ENCODE measurements around the gene BACH2. TPM values are rescaled to one million over a fixed set of nuclear protein-coding genes. Genes with fewer than 3 reads are reported as not detected.

The BACH2 gene
- total and polyA plus RNA-seq, 4 donors: 11.0 to 16.7 (median 12.9) TPM

DNA sequence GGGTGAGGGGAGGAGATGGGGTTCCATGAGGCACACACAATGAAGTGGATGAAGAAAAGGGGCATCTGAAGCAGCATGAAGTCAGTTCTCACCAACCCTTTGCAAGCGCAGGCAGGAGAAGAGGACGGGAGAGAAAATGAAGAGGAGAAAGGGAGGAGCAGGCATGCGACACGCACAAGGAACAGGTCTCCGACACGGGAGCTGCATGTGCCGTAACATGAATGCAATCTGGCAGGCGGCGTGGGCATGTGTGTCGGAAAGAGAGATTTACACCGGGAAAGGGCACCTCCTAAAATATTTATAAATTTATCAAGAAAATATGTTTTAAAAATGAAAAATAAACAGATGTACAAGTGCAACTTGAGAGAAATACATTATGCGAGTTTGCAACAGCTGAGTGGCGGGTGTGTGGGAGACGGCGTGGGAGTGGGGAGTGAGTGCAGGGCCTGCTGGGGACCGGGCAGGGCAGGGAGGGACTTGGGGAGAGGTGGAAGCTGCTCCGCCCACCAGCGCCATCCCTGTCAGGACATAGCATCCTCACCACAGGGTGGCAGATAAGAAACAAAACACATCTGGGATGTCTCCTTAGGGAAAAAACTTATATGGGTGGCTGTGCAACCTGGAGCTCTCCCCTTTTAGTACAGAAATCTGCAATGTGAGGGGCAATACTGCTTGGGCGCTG is 361.8 kb downstream of the BACH2 start:
- Histone ChIP-seq H3K36me3 (ENCODE audit: control insufficient read depth, insufficient read depth, low read length) (peaks cover 20% of the 10 kb centered on the region), H3K27ac (ENCODE audit: low read depth, low read length) (no peak overlapping the region), H3K9me3 (ENCODE audit: control insufficient read depth, insufficient read depth, low read length) (no peaks in the 10 kb centered on the region), H3K4me1 (ENCODE audit: control insufficient read depth, insufficient read depth, low read length) (no peaks in the 10 kb centered on the region), H3K4me3 (ENCODE audit: low read depth, low read length) (no peak overlapping the region), H3K27me3 (ENCODE audit: control insufficient read depth, insufficient read depth, low read length) (no peaks in the 10 kb centered on the region)
- DNase-seq (ENCODE audit: low read depth in 4 of 6, low spot score in 6 of 6): no peak
- 90% methylated on average over 9 of the region's 19 CpGs for WGBS (ENCODE audit: insufficient coverage)

DNA sequence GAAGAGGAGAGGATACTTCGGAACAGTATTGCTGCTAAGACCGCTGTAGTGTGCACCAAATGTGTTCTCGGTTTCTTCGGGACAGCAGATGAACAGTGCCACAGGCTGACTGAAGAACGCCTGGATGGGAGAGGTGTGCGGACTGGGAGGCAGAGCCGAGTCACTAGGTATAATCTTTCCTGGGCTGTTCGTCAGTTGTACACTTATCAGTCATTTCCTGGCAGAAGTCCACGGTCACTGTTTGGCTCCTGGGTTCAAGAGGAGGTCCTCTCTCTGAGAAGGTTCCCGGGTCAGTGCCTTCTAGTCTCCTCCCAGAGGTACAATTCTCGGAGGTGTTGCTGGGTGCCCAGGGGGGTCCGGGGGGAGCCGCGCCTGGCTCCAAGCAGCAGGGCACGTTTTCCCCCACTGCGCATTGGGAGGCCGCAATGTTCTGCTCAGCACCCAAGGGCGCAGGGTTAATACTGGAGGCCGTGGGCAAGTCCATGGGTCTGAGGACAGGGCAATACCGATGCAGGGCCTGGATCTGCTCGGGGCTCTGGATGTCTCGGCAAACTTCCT is 364.3 kb downstream of the BACH2 start:
- Histone ChIP-seq H3K4me3 (ENCODE audit: low read depth, low read length) (no peak overlapping the region), H3K27ac (ENCODE audit: low read depth, low read length) (no peak overlapping the region), H3K36me3 (ENCODE audit: control insufficient read depth, insufficient read depth, low read length) (peaks cover 20% of the 10 kb centered on the region), H3K9me3 (ENCODE audit: control insufficient read depth, insufficient read depth, low read length) (no peaks in the 10 kb centered on the region), H3K4me1 (ENCODE audit: control insufficient read depth, insufficient read depth, low read length) (no peaks in the 10 kb centered on the region), H3K27me3 (ENCODE audit: control insufficient read depth, insufficient read depth, low read length) (no peaks in the 10 kb centered on the region)
- no peak for DNase-seq (ENCODE audit: low read depth in 4 of 6, low spot score in 6 of 6)
- 97% methylated on average over 22 of the region's 22 CpGs for WGBS (ENCODE audit: insufficient coverage)

DNA sequence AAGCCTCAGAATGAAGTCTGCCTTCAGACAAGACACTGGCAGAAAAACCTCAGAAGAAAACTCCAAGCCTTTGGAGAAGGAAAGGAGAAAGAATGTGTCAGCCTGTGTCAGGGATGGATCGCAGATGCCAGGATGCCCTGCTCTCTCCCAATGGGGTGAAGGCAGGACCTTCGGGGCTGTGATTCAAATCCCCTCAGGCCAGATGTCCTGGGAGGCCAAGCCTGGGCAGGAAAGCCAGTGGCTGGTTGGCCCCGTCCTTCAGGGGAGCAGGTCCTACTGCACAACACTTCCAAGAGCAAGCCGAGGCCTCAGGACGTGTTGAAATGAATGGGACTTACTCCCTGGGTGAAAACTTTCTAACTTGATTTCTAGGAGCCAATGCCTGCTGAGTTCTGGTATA is 365.9 kb downstream of the BACH2 start:
- peaks cover 20% of the 10 kb centered on the region for H3K36me3 ChIP-seq (ENCODE audit: control insufficient read depth, insufficient read depth, low read length)
- DNase-seq (ENCODE audit: low read depth in 4 of 6, low spot score in 6 of 6): no peak
- H3K27me3 ChIP-seq (ENCODE audit: control insufficient read depth, insufficient read depth, low read length): no peaks in the 10 kb centered on the region
- H3K27ac ChIP-seq (ENCODE audit: low read depth, low read length): no peak overlapping the region
- no peaks in the 10 kb centered on the region for H3K9me3 ChIP-seq (ENCODE audit: control insufficient read depth, insufficient read depth, low read length)
- no peak overlapping the region for H3K4me3 ChIP-seq (ENCODE audit: low read depth, low read length)
- H3K4me1 ChIP-seq (ENCODE audit: control insufficient read depth, insufficient read depth, low read length): no peaks in the 10 kb centered on the region
- 97% methylated on average over 4 of the region's 5 CpGs for WGBS (ENCODE audit: insufficient coverage)

DNA sequence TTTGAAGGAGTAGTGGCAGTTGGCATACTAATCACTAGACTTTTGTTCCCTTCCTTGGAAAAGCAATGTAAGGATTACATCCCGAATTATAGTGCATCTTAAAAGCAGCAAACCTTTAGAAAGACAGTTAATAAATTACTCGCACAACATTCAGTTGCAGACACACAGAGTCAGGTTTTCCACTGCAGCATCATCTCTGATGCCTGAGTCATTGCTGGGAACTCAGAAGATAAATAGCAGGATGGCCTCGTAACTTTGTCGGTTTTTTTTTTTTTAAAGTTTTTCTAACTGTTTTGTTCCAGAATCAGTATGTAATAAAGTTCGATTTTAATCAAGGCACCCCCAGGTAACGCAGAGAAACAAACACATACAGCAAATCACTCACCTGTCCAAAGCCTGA is 368.0 kb downstream of the BACH2 start:
- Histone ChIP-seq H3K9me3 (ENCODE audit: control insufficient read depth, insufficient read depth, low read length) (no peaks in the 10 kb centered on the region), H3K27me3 (ENCODE audit: control insufficient read depth, insufficient read depth, low read length) (no peaks in the 10 kb centered on the region), H3K4me1 (ENCODE audit: control insufficient read depth, insufficient read depth, low read length) (no peaks in the 10 kb centered on the region), H3K4me3 (ENCODE audit: low read depth, low read length) (no peak overlapping the region), H3K36me3 (ENCODE audit: control insufficient read depth, insufficient read depth, low read length) (peaks cover 13% of the 10 kb centered on the region), H3K27ac (ENCODE audit: low read depth, low read length) (peak overlapping the region; percentile 18)
- 72% methylated on average over 2 of the region's 6 CpGs for WGBS (ENCODE audit: insufficient coverage)
- DNase-seq (ENCODE audit: low read depth in 4 of 6, low spot score in 6 of 6): peak in 1 of 6 donors; percentile 16

DNA sequence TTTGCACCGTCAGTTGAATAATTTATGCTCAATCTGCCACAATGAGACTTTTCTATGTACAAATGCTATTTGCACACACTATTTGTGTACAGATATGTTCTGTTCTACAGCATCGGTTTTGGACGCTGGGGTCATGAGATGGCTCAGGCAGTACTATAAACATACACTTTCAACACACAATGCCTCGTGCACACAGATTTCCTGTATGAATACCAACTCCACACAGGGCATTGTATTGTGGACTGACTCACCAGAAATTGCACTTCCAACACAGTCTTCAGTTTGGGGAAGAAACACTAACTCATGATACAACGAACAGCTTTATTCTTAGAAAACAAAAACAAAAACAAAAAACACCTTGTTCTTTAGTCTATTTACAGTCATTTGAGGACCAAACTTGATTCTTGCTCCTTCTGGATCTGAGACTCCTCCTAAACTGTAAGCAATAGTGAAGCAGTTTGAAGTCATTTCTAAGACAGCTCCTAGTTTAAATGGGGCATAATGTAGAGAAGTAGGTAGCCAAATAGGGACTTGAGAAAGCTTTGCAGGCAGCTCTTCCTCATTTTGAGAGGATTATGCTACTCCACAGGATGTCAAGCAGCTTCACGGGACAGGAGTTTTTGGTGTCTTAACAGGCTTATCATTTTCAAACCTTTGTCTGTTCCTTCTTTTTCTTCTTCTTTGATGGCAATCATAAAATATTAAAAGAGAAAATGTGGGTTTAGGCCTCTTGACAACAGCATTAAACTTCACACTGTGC is 368.7 kb downstream of the BACH2 start:
- no peak overlapping the region for H3K4me3 ChIP-seq (ENCODE audit: low read depth, low read length)
- no peaks in the 10 kb centered on the region for H3K27me3 ChIP-seq (ENCODE audit: control insufficient read depth, insufficient read depth, low read length)
- peak overlapping the region; percentile 18 for H3K27ac ChIP-seq (ENCODE audit: low read depth, low read length)
- H3K4me1 ChIP-seq (ENCODE audit: control insufficient read depth, insufficient read depth, low read length): no peaks in the 10 kb centered on the region
- no peaks in the 10 kb centered on the region for H3K9me3 ChIP-seq (ENCODE audit: control insufficient read depth, insufficient read depth, low read length)
- H3K36me3 ChIP-seq (ENCODE audit: control insufficient read depth, insufficient read depth, low read length): peaks cover 12% of the 10 kb centered on the region
- 33% methylated on average over 3 of the region's 6 CpGs for WGBS (ENCODE audit: insufficient coverage)
- DNase-seq (ENCODE audit: low read depth in 4 of 6, low spot score in 6 of 6): no peak

DNA sequence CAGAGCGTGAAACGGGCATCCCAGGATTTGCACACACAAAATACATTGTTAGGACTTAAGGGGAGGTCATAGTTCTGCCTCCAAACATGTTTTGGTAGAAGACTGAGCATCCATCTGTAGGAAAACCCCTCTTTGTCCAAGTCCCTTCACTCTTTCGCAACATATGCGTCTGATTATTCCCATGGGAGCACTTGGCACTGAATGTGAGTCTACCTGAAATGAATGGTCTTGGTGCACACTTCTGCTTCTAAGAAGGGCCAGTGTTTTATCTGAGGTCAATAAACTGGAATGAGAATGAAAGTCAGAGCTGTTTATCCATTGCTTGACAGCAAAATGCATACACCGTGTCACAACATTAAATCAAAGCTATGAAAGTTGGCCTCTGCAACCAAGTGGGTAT is 369.4 kb downstream of the BACH2 start:
- Histone ChIP-seq H3K27me3 (ENCODE audit: control insufficient read depth, insufficient read depth, low read length) (no peaks in the 10 kb centered on the region), H3K4me1 (ENCODE audit: control insufficient read depth, insufficient read depth, low read length) (no peaks in the 10 kb centered on the region), H3K27ac (ENCODE audit: low read depth, low read length) (no peak overlapping the region), H3K36me3 (ENCODE audit: control insufficient read depth, insufficient read depth, low read length) (peaks cover 5% of the 10 kb centered on the region), H3K4me3 (ENCODE audit: low read depth, low read length) (no peak overlapping the region), H3K9me3 (ENCODE audit: control insufficient read depth, insufficient read depth, low read length) (no peaks in the 10 kb centered on the region)
- 72% methylated on average over 2 of the region's 5 CpGs for WGBS (ENCODE audit: insufficient coverage)
- no peak for DNase-seq (ENCODE audit: low read depth in 4 of 6, low spot score in 6 of 6)

DNA sequence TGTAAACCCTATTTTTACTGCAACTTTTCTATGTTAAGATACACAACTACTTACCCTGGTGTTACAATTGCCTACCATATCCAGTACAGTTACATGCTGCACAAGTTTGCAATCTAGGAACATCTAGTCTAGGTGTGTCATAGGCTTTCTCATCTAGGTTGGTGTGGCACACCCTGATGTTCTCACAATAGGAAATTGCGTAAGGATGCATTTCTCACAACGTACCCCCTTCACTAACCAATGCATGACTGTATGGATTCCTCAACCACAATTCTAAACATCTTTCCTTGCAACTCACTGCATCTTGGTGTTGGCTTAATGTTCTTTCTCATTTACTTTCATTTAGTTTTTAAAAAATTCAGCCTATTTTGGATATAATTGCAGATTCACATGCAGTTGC is 370.8 kb downstream of the BACH2 start:
- WGBS (ENCODE audit: insufficient coverage): no CpG with 5 or more reads among the region's 2 CpGs
- no peak overlapping the region for H3K4me3 ChIP-seq (ENCODE audit: low read depth, low read length)
- H3K9me3 ChIP-seq (ENCODE audit: control insufficient read depth, insufficient read depth, low read length): no peaks in the 10 kb centered on the region
- H3K4me1 ChIP-seq (ENCODE audit: control insufficient read depth, insufficient read depth, low read length): no peaks in the 10 kb centered on the region
- H3K27me3 ChIP-seq (ENCODE audit: control insufficient read depth, insufficient read depth, low read length): no peaks in the 10 kb centered on the region
- H3K36me3 ChIP-seq (ENCODE audit: control insufficient read depth, insufficient read depth, low read length): peaks cover 3% of the 10 kb centered on the region
- H3K27ac ChIP-seq (ENCODE audit: low read depth, low read length): no peak overlapping the region
- no peak for DNase-seq (ENCODE audit: low read depth in 4 of 6, low spot score in 6 of 6)

DNA sequence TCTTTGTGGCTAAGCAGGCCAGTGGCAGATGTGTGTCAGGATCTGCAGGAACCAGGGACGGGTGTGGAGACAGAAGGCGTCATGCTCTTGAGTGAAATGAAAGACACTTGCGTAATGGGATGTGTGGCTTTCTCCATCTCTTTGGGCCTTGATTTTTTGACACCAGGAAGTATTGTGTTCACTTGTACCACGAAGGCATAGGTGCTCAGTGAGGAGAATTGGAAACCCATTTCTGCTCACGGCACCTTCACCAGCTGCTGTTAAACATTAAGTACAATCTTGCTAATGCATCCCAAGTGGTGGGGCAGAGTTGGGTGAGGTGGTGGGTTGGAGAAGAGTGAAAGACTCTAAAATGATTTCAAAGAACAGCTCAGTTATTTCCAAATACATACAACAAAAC is 372.4 kb downstream of the BACH2 start:
- no peaks in the 10 kb centered on the region for H3K27me3 ChIP-seq (ENCODE audit: control insufficient read depth, insufficient read depth, low read length)
- no peak overlapping the region for H3K4me3 ChIP-seq (ENCODE audit: low read depth, low read length)
- H3K4me1 ChIP-seq (ENCODE audit: control insufficient read depth, insufficient read depth, low read length): no peaks in the 10 kb centered on the region
- no peak overlapping the region for H3K27ac ChIP-seq (ENCODE audit: low read depth, low read length)
- no peaks in the 10 kb centered on the region for H3K9me3 ChIP-seq (ENCODE audit: control insufficient read depth, insufficient read depth, low read length)
- WGBS (ENCODE audit: insufficient coverage): 67% methylated on average over 3 of the region's 5 CpGs
- H3K36me3 ChIP-seq (ENCODE audit: control insufficient read depth, insufficient read depth, low read length): no peaks in the 10 kb centered on the region
- DNase-seq (ENCODE audit: low read depth in 4 of 6, low spot score in 6 of 6): no peak

DNA sequence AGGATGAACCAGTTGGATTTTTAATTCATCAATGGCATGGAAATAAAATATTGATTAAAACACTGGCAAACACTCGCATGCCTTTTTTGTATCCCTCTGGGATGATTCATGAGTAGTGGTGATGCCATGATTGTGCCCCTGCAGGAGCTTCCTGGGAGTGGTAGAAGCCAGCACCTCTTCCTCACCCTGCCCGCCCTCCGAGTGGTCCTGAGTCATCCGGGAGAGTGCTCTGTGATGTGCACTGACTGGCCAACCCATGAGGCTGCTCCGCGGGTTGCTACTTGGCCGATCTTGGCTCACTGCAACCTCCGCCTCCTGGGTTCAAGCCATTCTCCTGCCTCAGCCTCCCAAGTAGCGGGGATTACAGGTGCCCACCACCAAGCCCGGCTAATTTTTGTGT is 375.0 kb downstream of the BACH2 start:
- no peaks in the 10 kb centered on the region for H3K9me3 ChIP-seq (ENCODE audit: control insufficient read depth, insufficient read depth, low read length)
- WGBS (ENCODE audit: insufficient coverage): 98% methylated on average over 6 of the region's 10 CpGs
- no peak for DNase-seq (ENCODE audit: low read depth in 4 of 6, low spot score in 6 of 6)
- no peaks in the 10 kb centered on the region for H3K4me1 ChIP-seq (ENCODE audit: control insufficient read depth, insufficient read depth, low read length)
- no peak overlapping the region for H3K27ac ChIP-seq (ENCODE audit: low read depth, low read length)
- no peak overlapping the region for H3K4me3 ChIP-seq (ENCODE audit: low read depth, low read length)
- no peaks in the 10 kb centered on the region for H3K27me3 ChIP-seq (ENCODE audit: control insufficient read depth, insufficient read depth, low read length)
- H3K36me3 ChIP-seq (ENCODE audit: control insufficient read depth, insufficient read depth, low read length): no peaks in the 10 kb centered on the region

DNA sequence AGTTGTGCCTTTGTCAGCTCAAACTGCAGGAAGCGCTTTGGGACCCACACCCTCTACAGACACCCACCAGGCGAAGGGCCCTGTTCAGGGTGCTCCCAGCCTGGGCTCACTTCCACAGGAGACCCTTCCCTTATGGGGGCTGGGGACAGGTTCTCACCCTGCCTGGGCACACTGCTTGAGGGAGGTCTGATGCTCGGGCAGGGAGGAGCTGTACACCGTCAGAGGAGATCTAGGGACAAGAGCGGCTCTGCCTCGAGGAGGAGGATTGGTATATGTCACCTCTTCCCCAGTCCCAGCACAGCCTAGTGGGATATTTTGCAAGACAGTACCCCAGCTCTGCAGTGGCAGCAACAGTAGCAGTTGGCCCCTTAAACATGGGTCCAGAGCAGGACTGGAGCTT is 375.4 kb downstream of the BACH2 start:
- H3K4me1 ChIP-seq (ENCODE audit: control insufficient read depth, insufficient read depth, low read length): no peaks in the 10 kb centered on the region
- no peak for DNase-seq (ENCODE audit: low read depth in 4 of 6, low spot score in 6 of 6)
- no peaks in the 10 kb centered on the region for H3K36me3 ChIP-seq (ENCODE audit: control insufficient read depth, insufficient read depth, low read length)
- 61% methylated on average over 3 of the region's 6 CpGs for WGBS (ENCODE audit: insufficient coverage)
- no peaks in the 10 kb centered on the region for H3K9me3 ChIP-seq (ENCODE audit: control insufficient read depth, insufficient read depth, low read length)
- no peaks in the 10 kb centered on the region for H3K27me3 ChIP-seq (ENCODE audit: control insufficient read depth, insufficient read depth, low read length)
- H3K4me3 ChIP-seq (ENCODE audit: low read depth, low read length): no peak overlapping the region
- no peak overlapping the region for H3K27ac ChIP-seq (ENCODE audit: low read depth, low read length)

Data from spinal cord (tissue), 10 donors.